ENCODE data around the gene CNTFR.

DNA sequence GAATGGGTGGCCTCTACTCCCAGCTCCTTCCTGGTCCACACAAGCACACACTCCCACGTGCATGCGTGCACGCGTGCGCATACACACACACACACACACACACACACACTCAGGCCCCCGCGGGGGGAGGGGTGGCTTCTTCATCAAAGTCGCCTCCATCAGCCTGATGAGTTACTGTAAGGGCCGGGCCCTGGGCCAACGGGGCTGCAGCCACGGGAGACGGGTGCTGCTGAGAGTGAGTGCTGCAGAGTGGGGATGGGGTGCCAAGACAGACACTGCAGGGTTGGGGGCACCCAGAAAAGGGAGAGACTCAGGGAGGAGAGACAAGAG, 18.1 kb downstream of the CNTFR start:
- TF ChIP-seq SP1 (IDR thresholded peaks at IDR 0.05; ENCODE audit: low read depth, low read length), result no peak
- TF ChIP-seq, protein P1, sequence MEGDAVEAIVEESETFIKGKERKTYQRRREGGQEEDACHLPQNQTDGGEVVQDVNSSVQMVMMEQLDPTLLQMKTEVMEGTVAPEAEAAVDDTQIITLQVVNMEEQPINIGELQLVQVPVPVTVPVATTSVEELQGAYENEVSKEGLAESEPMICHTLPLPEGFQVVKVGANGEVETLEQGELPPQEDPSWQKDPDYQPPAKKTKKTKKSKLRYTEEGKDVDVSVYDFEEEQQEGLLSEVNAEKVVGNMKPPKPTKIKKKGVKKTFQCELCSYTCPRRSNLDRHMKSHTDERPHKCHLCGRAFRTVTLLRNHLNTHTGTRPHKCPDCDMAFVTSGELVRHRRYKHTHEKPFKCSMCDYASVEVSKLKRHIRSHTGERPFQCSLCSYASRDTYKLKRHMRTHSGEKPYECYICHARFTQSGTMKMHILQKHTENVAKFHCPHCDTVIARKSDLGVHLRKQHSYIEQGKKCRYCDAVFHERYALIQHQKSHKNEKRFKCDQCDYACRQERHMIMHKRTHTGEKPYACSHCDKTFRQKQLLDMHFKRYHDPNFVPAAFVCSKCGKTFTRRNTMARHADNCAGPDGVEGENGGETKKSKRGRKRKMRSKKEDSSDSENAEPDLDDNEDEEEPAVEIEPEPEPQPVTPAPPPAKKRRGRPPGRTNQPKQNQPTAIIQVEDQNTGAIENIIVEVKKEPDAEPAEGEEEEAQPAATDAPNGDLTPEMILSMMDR (IDR thresholded peaks at IDR 0.05 in 2 of 3, conservative IDR thresholded peaks at IDR 0.05 in 1 of 3; ENCODE audit: control insufficient read depth in 2 of 3, extremely low read depth in 1 of 3, insufficient read depth in 1 of 3, low read depth in 3 of 3, low read length in 3 of 3), result no peak
- no peak for TF ChIP-seq ZBTB11 (CRISPR knock-in tag; IDR thresholded peaks at IDR 0.05)
- no peak for TF ChIP-seq ASH2L (IDR thresholded peaks at IDR 0.05; ENCODE audit: borderline replicate concordance, low read depth)
- TF ChIP-seq ZNF274 (IDR thresholded peaks at IDR 0.05; ENCODE audit: insufficient read depth, insufficient read length), result no peak
